Measurements from ENCODE around the gene ANXA9. TPM values are rescaled to one million over a fixed set of nuclear protein-coding genes. Genes with fewer than 3 reads are reported as not detected.

Gene ANXA9
- 0.87 TPM for polyA plus RNA-seq (2013, experiment 1 of 2; ENCODE audit: insufficient read length)
- 1.1 TPM for polyA plus RNA-seq (2013, experiment 2 of 2; ENCODE audit: insufficient read length)

GRCh38 chr1:150981805-150982712 lies at the start of gene ANXA9:
TSS of gene ANXA9 (plus strand) at chr1:150982292. CDS start at chr1:150983106, 814 bp downstream.
- no peak for DNase-seq

- no peak for DNase-seq
Observed at GRCh38 chr1:150944856-150945255, 37.2 kb upstream of the ANXA9 start.

GRCh38 chr1:150954708-150955107 lies 27.4 kb upstream of the ANXA9 start:
- no peak for DNase-seq

GRCh38 chr1:150955280-150955679 lies 26.8 kb upstream of the ANXA9 start:
- DNase-seq, result no peak

- no peak for DNase-seq
Observed at GRCh38 chr1:150957666-150958065, 24.4 kb upstream of the ANXA9 start.

- DNase-seq, result no peak
Observed at GRCh38 chr1:150960646-150961045, 21.4 kb upstream of the ANXA9 start.

GRCh38 chr1:150961756-150962155 lies 20.3 kb upstream of the ANXA9 start:
- no peak for DNase-seq

GRCh38 chr1:150963321-150964163 lies 18.6 kb upstream of the ANXA9 start:
- DNase-seq, result no peak

- no peak for DNase-seq
Observed at GRCh38 chr1:150964164-150964489, 18.0 kb upstream of the ANXA9 start.

GRCh38 chr1:150965605-150966004 lies 16.5 kb upstream of the ANXA9 start:
- DNase-seq, result no peak

GRCh38 chr1:150966011-150966410 lies 16.1 kb upstream of the ANXA9 start:
- no peak for DNase-seq

GRCh38 chr1:150967936-150968335 lies 14.2 kb upstream of the ANXA9 start:
- DNase-seq, result no peak

- DNase-seq, result no peak
Observed at GRCh38 chr1:150968491-150968890, 13.6 kb upstream of the ANXA9 start.

GRCh38 chr1:150969626-150970025 lies 12.5 kb upstream of the ANXA9 start:
- no peak for DNase-seq

- peak; percentile 41 for DNase-seq
Observed at GRCh38 chr1:150970808-150971582, 11.1 kb upstream of the ANXA9 start.

- DNase-seq, result no peak
Observed at GRCh38 chr1:150971583-150972416, 10.3 kb upstream of the ANXA9 start.

- no peak for DNase-seq
Observed at GRCh38 chr1:150972417-150972940, 9.6 kb upstream of the ANXA9 start.

GRCh38 chr1:150973258-150973835 lies 8.7 kb upstream of the ANXA9 start:
- DNase-seq, result no peak

- no peak for DNase-seq
Observed at GRCh38 chr1:150973836-150974579, 8.1 kb upstream of the ANXA9 start.
